MM.1S (cell line): ENCODE data around the gene ERGIC2.

ENCODE experiments used
- DNase-seq: peaks from one replicate; pipeline ENCODE4 v3.0.0-alpha.2; 2015
- H2AFZ ChIP-seq: fragments of 300-600 bp; sonication (generic); 2 replicates; pipeline ENCODE4 v1.6.0; 2016; ENCODE audit warnings: antibody characterized with exemption, low read length
- H3F3A ChIP-seq: fragments of 300-600 bp; sonication (generic); 2 replicates; pipeline ENCODE4 v1.6.1; 2016; ENCODE audit warnings: mild to moderate bottlenecking, antibody characterized with exemption, low read length, moderate library complexity, mixed read lengths; ENCODE audit not compliant: insufficient read depth
- H3K27ac ChIP-seq: fragments of 300-600 bp; sonication (generic); 2 replicates; pipeline ENCODE4 v1.5.1; 2016; ENCODE audit warnings: mild to moderate bottlenecking, low read length
- H3K27me3 ChIP-seq: fragments of 300-600 bp; sonication (generic); replicated peaks from 2 replicates; pipeline ENCODE4 v1.6.0; 2016; ENCODE audit warnings: low read length; ENCODE audit not compliant: insufficient read depth
- H3K36me3 ChIP-seq: fragments of 300-600 bp; sonication (generic); replicated peaks from 2 replicates; pipeline ENCODE4 v1.6.1; 2016; ENCODE audit warnings: mild to moderate bottlenecking, low read length, mixed read lengths; ENCODE audit not compliant: insufficient read depth
- H3K4me1 ChIP-seq: fragments of 300-600 bp; sonication (generic); 2 replicates; pipeline ENCODE4 v1.6.1; 2016; ENCODE audit warnings: low read length, mixed read lengths
- H3K4me2 ChIP-seq: fragments of 300-600 bp; sonication (generic); 2 replicates; pipeline ENCODE4 v1.6.0; 2016; ENCODE audit warnings: low read depth, low read length
- H3K4me3 ChIP-seq: fragments of 300-600 bp; sonication (generic); 2 replicates; pipeline ENCODE4 v1.5.1; 2016; ENCODE audit warnings: low read length, mixed read lengths
- H3K79me2 ChIP-seq: fragments of 300-600 bp; sonication (generic); 2 replicates; pipeline ENCODE4 v1.6.1; 2016; ENCODE audit warnings: mixed run types, low read length, mixed read lengths
- H3K9ac ChIP-seq: fragments of 300-600 bp; sonication (generic); 2 replicates; pipeline ENCODE4 v1.6.1; 2016; ENCODE audit warnings: low read length, mixed read lengths
- H3K9me2 ChIP-seq: fragments of 300-600 bp; sonication (generic); replicated peaks from 2 replicates; pipeline ENCODE4 v1.6.1; 2016; ENCODE audit warnings: mild to moderate bottlenecking, low read length, mixed read lengths; ENCODE audit not compliant: insufficient read depth
- H3K9me3 ChIP-seq: fragments of 300-600 bp; sonication (generic); replicated peaks from 2 replicates; pipeline ENCODE4 v1.6.1; 2016; ENCODE audit warnings: mild to moderate bottlenecking, low read length, mixed read lengths; ENCODE audit not compliant: insufficient read depth
- H4K20me1 ChIP-seq: fragments of 300-600 bp; sonication (generic); 2 replicates; pipeline ENCODE4 v1.6.1; 2016; ENCODE audit warnings: mild to moderate bottlenecking, low read length, moderate library complexity, mixed read lengths; ENCODE audit not compliant: insufficient read depth
- CTCF ChIP-seq: fragments of 300-600 bp; sonication (generic); IDR thresholded peaks from 2 replicates; pipeline ENCODE4 v1.5.1; 2016; ENCODE audit warnings: antibody characterized with exemption, low read length, mixed read lengths
- EZH2 ChIP-seq: fragments of 300-600 bp; sonication (generic); optimal IDR thresholded peaks from 2 replicates; pipeline ENCODE3; 2017; ENCODE audit warnings: low read depth, mild to moderate bottlenecking, antibody characterized with exemption, low read length, mixed read lengths
- EZH2phosphoT487 ChIP-seq: fragments of 300-600 bp; sonication (generic); IDR thresholded peaks from 2 replicates; pipeline ENCODE4 v1.6.1; 2018; ENCODE audit warnings: antibody characterized with exemption, low read length

The ERGIC2 gene

DNA sequence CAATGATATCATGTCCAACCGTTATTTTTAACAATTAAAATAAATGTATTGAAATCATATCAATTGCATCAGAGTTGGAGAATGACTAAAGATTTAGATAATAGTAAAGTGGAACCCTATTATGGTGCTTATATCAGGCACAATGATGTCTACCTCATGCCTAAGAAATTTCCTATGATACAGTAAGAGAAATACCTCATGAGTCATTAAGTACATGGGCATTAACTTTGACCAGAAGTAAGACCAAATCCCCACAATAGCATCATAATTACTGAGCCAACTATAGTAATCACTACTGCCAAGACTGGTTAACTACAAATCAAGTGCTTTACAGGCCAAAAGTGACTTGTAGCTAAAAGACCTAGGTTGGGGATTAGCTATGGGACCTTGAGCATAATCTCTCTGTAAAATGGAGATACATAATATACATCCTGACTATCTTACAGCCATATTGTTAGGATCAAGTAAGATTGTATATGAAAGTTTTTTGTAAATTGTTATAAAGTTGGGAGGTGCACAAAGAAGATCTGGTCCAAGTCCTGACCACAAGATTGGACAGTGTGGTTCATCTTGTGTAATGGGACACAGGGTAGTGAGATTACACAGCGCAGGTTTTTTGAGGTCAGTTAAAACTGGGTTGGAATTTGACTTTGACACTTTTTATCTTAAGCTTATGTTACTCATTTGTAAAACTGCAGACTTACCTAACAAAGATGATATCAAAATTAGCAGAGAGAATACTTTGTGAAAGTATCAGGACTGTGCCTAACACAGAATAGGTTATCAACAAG is 60.5 kb downstream of the ERGIC2 start:
- Histone ChIP-seq H3K27ac (no peak overlapping the region), H3K4me3 (no peak overlapping the region), H4K20me1 (no peaks in the 10 kb centered on the region), H3K9me2 (no peaks in the 10 kb centered on the region), H3K9me3 (no peaks in the 10 kb centered on the region), H3K4me1 (no peaks in the 10 kb centered on the region), H2AFZ (no peak overlapping the region), H3F3A (no peaks in the 10 kb centered on the region), H3K4me2 (no peak overlapping the region), H3K36me3 (no peaks in the 10 kb centered on the region), H3K9ac (no peak overlapping the region), H3K27me3 (no peaks in the 10 kb centered on the region), H3K79me2 (no peaks in the 10 kb centered on the region)
- no peak for TF ChIP-seq CTCF
- no peak for TF ChIP-seq EZH2phosphoT487
- no peak for TF ChIP-seq EZH2
- no peak for DNase-seq

DNA sequence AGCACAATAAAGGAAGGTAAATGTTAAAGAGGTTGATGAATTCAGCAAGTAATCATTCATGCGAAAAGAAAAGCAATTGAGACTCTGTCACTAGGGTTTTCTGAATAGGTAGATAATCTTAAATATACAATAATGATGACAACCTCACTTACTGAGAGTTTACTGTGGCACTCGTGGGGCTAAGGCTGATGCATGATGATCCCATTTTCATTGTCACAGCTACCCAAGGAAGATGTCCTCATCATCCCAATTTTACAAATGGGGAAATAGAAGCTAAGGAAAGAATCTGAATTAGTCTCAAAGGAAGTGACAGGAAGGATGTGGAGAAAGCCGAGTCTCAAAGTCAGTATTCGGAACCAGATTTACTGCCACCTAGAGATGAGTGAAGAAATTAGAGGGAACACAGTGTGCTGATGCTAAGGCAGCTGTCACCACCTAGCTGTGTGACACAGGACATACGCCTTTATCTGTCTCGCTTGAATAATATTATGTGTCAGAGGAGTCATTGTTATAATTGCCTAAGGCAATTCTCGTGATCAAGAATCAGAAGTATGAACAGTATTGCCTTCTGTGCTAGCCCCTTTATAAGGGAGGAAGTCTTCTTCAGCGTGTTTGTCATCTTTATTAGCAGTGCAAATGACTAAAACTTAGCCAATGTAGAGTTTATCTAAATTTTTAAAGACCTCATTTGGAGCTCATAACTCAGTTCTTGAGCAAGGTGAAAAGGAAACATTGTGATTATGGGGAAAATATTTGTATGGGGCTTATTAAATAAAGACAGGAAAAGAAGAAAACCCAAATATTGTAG is 63.2 kb downstream of the ERGIC2 start:
- no peaks in the 10 kb centered on the region for H3K27me3 ChIP-seq
- H3K36me3 ChIP-seq = no peaks in the 10 kb centered on the region
- no peaks in the 10 kb centered on the region for H4K20me1 ChIP-seq
- no peak overlapping the region for H3K4me2 ChIP-seq
- H3K9me3 ChIP-seq = no peaks in the 10 kb centered on the region
- no peak overlapping the region for H3K27ac ChIP-seq
- H2AFZ ChIP-seq = no peak overlapping the region
- no peaks in the 10 kb centered on the region for H3K79me2 ChIP-seq
- DNase-seq = peak; percentile 73
- no peaks in the 10 kb centered on the region for H3K9me2 ChIP-seq
- H3K9ac ChIP-seq = no peak overlapping the region
- H3K4me1 ChIP-seq = no peaks in the 10 kb centered on the region
- no peaks in the 10 kb centered on the region for H3F3A ChIP-seq
- no peak overlapping the region for H3K4me3 ChIP-seq
- TF ChIP-seq EZH2phosphoT487 (no peak), CTCF (peak; percentile 98)

GRCh38 chr12:29316752-29317151 is 64.2 kb downstream of the ERGIC2 start:
- Histone ChIP-seq H4K20me1 (no peaks in the 10 kb centered on the region), H3K27ac (no peak overlapping the region), H3K9me2 (no peaks in the 10 kb centered on the region), H3K27me3 (no peaks in the 10 kb centered on the region), H3K4me2 (no peak overlapping the region), H3K9me3 (no peaks in the 10 kb centered on the region), H3K36me3 (no peaks in the 10 kb centered on the region), H3F3A (no peaks in the 10 kb centered on the region), H3K4me3 (no peak overlapping the region), H3K9ac (no peak overlapping the region), H3K79me2 (no peaks in the 10 kb centered on the region), H3K4me1 (no peaks in the 10 kb centered on the region), H2AFZ (no peak overlapping the region)
- no peak for TF ChIP-seq CTCF
- no peak for TF ChIP-seq EZH2
- TF ChIP-seq EZH2phosphoT487 = no peak
- no peak for DNase-seq
